Stimulated activated CD8-positive, alpha-beta memory T cell treated with anti-CD3 and anti-CD28 coated beads, Interleukin-15, amount 100 ng/mL, for 1 hour (primary cell): ENCODE data around the gene ABCA1.
"Not testable (repeated sequence)": the region's sequence is repeated elsewhere in the genome, so short reads cannot be mapped to it uniquely, and the experiment has no call there.

Source experiments
- DNase-seq: peaks from one replicate; pipeline ENCODE4 v3.0.0-alpha.2; 2020; ENCODE audit warnings: low read depth

The ABCA1 gene

DNA sequence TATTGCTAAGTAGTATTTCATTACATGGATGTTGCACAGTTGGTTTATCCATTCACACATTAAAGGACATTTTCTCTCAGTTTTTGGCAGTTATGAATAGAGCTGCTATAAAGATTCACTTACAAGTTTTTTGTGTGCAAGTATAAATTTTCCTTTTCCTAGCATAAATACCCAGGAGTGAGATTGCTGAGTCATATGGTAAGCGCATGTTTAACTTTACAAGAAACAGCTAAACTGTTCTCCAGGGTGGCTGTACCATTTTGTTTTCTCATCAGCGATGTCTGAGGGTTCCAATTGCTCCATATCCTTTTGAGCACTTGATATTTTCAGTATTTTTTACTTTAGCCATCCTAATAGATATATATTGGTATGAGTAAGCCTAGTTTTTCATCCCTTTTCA is 16.4 kb upstream of the ABCA1 start:
- DNase-seq, result no peak

DNA sequence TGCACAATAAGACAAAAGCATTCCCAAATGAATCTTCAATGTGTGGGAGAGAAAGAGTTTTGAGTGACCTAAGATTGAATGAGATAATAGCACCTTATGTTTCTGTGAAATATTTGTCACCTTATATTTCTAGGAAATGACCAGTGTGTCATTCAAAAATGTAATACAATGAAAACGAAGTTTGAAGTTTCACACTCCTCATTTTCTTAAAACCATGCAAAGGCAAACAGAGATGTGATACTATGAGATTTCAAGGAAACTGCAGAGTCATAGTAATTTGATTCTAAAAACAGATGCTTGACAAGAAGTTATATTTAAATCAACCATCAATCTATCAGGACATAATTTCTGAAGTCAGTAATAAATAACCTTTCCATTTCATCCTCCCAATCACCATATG is 13.6 kb upstream of the ABCA1 start:
- DNase-seq, result no peak

DNA sequence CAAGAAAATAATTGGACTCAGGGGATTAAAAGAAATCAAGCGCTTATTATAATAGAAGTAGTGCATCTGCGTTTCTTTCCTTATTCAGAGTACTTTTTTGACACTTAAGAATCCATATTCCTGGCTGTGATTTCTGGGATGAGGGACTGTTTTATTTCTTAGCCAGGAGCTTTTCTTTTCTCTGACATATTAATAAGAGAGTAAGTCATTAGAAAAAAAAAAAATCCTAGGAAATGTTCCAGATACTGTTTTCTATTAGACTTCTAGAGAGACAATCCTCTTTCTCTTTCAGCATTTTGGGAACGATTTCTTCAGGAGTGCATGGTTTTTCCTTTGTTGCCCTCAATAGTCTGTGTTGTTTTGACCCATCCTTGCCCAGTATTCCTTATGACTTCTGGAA is 8.3 kb upstream of the ABCA1 start:
- no peak for DNase-seq

DNA sequence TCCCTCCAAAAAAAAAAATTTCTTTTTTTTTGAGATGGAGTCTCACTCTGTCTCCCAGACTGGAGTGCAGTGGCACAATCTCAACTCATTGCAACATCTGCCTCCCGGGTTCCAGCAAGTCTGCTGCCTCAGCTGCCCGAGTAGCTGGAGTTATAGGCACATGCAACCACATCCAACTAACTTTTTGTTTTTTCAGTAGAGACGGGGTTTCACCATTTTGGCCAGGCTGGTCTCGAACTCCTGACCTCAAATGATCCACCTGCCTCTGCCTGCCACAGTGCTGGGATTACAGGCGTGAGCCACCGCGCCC is 7.5 kb upstream of the ABCA1 start:
- not testable (repeated sequence) for DNase-seq

DNA sequence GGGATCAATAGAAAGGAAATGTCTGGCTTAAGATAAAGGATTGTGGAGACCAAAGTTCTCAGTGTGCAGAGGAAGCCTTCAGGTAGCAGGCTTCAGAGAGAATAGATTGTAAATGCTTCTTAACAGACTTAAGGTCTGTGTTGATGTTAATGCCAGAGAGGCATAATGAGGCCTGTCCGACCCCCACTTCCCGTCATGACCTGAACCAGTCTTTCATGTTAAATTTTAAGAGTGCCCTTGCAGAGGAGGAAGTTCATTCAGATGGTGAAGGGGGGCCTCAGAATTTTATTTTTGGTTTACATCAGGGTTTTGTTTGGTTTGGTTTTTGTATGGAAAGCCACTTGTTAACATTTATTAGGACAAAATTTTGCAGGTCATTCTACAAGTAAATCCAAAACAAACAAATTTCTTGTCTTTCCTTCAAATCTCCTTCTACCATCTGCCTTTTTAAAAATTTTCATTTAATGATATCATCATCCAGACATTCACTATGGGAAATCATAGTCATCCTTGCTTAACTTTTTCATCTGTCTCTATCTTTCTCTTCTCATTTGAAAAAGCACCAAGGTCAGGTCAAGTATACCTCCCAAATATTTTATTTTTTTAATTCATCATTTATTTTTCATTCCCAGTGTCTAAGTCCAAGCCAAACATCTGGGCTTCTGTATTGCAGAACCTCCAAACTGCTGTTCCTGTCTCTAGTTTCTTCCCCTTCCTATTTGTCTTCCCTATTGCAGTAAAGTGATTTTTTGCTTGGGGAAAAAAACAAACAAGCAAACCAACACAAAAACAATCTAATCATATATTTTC is 6.9 kb upstream of the ABCA1 start:
- no peak for DNase-seq

DNA sequence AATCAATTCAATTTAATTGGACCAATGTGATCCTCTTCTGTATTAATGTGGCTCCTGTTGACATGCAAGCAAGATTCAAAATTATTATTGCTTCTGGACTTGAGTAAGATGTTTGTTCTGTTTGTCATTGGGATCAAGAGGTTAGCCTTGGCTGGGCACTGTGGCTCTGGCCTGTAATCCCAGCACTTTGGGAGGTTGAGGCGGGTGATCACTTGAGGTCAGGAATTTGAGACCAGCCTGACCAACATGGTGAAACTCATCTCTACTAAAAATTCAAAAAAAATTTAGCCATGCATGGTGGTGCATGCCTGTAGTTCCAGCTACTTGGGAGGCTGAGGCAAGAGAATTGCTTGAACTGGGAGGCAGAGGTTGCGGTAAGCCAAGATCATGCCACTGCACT is 5.1 kb upstream of the ABCA1 start:
- DNase-seq, result not testable (repeated sequence)

DNA sequence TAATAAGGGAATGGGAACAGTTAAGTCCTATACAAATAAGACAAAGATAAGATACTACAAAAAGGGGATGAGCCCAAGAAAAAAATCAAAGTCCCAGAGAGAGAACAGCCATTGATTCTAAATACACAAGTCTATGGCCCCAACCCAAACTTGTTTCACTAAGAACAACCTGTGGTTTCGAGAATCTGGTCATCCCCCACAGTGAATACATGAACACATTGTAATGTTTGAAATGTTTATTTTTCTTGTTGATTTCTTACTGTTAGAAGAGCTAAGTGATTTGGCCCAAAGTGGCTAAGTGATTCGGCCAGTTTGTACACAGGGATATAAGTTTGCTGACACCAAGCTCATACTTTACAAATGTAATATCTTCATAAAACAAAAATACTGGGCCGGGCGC is 3.3 kb upstream of the ABCA1 start:
- no peak for DNase-seq

DNA sequence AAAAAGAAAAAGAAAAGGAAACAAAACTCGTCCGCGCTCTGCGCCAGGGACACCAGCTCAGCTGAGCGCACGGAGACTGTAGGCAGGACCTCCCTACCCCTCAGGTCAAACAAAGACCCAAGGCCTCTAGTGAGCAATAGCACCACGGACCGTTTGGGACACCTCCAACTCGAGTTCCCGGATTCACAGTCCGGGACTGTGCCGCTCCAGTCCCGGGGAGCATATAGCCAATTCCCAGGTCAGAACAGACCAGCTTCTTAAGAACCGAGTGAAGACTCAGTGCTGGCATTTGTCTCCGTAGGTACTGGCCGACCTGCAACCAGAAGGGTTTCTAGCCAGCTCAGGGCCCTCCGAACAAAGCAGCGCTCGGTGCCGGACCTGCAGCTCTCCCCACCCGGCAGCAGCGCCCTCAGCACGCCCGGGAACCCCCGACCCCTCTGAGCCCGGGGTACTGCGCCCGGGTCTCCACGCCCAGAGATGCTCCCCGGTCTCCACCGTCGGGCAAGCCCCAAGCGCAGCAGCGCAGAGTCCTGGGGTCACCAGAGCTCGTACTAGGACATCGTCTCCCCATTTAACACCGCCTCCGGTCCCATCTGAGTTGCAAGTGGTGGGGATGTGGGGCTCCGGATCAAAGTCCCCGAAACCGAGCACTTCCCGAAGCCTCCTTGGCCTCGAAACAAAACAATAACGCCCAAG is 591 bp downstream of the ABCA1 start:
- DNase-seq, result no peak

DNA sequence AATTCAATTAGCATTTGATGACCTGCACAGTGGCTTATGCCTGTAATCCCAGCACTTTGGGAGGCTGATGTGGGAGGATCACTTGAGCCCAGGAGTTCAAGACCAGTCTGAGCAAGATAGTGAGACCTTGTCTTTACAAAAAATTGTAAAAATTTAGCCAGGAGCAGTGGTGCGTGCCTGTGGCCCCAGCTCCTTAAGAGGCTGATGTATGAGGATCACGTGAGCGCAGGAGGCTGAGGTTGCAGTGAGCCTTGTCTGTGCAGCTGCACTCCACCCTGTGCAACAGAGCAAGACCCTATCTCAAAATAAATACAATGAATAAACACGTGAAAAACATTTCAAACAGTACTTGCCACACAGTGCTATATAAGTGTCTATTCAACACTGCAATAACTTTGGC is 4.2 kb downstream of the ABCA1 start:
- no peak for DNase-seq

DNA sequence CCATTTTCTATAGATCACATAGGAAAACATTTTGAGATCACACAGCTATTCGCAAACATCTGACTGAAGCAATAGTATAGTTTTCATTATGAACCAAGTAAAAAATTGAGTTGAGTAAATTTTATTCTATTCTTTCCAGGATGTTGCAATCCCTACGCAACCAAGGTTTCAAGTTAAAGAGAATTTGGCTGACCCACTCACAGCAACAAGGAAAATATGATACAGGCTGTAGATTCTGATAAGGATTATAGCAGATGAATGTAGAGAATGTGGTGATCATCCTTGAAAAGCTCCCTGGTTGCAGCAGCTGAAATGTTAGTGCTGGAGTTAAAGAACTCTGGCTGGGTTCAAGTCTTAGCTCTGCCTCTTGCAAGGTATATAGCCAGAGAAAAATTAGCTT is 4.7 kb downstream of the ABCA1 start:
- no peak for DNase-seq

DNA sequence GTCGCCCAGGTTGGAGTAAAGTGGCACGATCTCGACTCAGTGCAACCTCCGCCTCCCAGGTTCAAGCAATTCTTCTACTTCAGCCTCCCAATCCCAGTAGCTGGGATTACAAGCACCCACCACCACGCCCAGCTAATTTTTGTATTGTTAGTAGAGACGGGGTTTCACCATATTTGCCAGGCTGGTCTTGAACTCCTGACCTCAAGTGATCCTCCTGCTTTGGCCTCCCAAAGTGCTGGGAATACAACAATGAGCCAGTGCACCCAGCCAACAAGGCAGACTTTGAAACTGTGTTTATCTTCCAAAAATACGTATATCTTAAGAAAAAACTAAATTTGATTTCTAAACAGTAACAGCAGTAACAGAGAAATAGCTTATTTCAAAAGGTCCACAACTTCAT is 5.2 kb downstream of the ABCA1 start:
- not testable (repeated sequence) for DNase-seq

DNA sequence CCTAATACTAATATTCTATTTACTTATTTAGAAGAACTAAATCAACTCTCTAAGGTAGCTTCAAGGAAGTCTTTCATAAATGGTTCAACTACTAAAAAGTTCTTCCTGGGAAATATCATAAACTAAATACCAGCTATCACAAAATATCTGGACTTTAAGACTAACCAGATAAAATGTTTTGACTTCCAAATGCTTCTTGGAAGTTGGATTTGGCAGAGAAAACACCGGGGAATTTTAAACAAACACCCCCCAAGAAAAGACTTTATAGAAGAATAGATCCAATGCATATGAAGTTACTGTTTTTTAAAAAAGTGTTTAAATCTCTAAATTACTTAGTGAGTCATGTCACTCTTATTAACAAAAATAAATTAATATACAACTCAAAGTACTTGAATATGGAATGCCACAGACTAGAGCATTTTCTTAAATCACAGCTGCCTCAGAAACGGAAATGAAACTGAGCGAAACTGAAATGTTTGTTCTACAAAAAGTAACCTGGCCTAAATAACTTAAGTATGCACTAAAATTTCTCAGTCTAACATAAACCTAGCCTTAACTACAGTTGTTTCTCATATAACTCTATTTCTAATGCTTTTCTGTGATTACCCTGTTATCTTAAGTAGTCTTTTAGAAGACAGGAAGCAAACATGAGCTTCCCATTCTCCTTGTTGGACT is 6.8 kb downstream of the ABCA1 start:
- DNase-seq, result no peak

DNA sequence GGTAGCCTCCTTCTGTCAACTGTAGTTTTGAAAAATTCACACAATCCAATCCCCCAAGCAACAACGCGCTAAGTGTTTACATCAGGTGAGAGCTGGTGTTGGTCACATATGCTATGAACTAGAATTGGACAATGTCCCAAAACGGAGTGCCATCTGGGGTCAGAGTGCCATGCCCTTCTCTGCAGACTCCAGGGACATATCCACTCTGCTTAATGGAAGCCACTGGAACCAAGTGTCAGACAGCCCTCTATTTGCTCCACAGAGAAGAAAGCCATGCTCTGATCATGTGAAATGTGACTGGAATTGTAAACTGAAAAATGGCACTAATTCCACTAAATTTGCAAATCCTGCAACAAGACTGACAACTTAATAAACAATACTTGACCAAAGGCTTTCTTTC is 12.2 kb downstream of the ABCA1 start:
- DNase-seq, result no peak

DNA sequence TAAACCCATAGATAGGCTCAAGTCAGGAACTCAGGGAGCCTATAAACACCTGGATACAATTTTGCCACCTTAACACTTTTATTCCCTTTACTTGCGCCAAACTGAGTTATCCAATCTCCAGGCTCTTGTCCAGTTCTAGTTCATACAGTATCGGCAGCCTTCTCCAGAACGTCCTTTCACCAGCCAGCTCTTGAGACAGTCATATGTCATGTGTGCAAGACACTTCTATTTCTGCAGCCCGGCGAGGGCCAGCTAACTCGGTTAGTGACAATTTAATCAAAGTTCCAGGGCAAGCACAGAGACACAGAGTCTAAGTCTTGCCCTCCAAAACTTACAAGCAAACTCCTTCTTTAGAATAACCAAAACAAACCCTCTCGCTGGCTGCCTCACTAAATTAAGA is 12.9 kb downstream of the ABCA1 start:
- no peak for DNase-seq

DNA sequence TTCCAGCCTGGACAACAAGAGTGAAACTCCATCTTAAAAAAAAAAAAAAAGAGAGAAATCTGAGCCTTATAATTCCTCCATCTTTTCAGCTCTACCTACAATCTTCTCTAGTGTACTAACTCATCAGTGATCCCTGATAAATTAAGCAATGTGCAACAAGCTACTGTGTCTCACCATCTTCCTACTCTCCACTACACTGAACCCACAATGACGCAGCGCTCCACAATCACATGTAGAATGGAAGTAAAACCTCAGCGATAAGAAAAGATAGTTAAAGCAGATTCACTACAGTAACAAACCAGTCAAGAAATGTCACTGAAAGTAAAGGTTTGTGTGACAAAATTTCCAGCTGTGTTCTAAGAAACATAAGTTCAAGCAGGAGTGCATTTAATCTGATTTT is 13.5 kb downstream of the ABCA1 start:
- no peak for DNase-seq

DNA sequence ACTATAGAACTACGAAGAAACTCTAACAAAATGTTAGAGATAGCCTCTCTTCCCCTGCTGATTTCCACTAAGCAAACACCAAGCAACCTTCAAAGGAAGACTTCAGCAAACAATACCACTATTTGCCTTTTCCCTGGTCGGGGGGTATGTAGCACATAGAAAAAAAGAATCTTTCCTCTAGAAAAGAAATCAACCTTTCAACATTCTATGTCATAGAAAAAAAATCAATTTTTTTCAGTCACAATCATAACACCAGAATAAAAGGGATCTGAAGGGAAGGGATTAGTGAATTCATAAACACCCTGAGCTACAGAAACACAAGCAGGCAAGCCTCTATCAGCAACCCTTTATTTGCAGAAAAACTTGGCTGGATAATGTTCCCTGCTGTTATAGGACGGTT is 15.3 kb downstream of the ABCA1 start:
- DNase-seq, result no peak

DNA sequence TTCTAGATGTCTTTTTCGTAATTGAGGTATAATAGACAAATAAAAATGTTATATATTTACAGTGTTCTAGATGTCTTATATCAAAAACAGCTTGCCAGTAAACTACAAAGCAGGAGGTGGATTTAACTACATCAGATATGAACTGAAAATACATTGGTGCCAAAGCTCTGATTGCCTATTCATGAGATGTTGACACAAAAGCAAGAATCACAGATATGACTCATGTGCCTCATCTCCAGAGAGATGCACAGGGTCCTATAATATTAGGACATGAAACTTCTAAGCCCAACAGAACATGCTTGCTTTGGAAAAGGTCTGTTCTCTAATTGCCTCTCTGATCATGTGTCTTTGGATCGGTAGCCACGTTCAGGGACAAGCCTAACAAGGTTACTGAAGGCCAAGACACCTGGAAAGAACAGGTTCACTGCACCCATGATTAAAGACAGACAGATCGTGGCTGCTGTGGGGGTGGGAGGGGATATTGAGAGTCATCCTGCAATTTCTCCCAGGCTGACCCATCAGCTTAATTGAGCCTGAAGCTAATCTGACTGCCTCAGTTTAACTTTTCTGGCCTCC is 16.8 kb downstream of the ABCA1 start:
- DNase-seq, result no peak

DNA sequence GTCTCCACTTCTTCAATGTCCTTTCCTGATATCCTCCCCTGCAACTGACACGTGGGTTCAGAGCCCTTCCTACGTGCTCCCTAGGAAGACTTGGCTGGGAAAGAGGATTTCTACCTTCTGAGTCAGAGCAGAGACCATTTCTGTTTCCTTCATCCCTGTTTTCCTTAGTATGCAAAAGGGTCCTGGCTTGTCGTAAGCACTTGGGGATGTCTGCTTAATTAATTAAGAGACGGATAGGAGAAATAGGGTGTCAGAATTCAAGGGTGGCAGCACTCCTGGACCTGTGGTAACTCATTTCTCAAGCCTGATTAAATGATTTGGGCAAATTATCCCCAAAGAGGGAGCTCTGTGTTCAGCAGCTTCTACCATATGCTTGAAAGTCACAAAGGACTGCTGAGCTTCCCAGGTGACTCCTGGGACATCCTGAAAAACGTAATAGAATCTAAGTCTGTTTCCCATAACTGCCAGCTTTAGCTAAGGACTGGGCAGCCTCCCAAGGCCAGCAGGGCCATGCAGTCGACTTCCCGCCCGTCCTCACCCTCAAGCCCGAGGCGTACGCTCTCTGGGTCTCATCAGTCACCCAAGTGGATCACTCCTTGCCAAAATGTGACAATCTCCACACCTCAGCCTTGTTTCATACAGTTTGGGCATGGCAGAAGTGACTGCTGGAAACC is 20.5 kb downstream of the ABCA1 start:
- DNase-seq, result no peak

DNA sequence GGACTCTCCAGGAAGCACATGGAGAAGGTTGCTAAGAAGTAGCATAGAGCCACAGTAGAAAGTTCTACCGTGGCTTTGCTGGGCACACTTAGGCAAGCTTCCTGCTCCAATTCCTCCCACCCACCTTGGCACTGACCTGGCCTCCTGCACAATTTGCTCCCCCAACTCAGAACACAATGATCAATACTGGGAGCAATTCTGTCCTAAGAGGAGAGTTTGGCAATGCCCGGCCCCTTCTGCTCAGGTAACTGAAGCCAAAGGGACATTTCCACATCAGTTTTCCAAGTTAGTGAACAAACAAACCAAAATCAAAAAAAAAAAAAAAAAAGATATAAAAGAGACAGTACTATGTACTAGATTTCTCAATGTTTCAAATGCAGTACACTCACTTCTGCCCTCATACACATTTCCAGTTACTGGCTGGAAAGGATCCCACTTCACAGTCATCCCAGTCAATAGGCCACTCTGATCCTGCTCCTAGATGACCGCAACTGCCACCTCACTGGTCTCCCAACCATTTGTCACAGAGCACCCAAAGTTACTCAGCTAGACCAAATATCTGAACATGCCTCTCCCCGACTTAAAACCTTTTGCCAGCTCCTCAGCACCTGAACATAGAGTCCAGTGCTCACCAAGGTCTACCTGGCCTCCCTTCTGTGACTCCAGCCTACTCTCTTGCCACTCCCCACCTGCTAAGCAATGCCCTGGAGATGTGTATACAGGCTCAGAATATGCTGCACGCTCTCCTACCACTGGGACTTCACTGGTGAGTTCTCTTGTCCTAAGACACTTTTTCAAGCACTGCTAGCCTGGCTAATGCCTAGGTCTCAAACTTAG is 21.3 kb downstream of the ABCA1 start:
- no peak for DNase-seq

DNA sequence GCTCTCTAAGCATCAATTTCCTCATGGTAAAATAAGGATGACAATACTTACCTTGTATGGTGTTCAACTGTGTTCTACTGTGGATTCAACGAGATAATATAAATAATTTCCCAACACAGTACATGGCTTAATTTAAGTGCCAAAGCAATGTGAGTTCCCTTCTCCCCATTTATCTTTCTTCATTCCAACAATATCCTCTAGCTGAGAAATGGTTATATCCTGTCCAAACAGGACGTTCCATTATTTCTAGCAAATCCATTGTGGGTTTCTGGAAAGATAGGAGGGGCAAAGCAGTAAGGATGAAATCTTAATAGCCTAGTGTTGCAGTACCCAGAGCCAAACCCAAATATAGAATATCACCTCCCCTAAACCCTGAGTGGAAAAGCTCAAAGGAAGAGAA is 22.0 kb downstream of the ABCA1 start:
- DNase-seq, result no peak

DNA sequence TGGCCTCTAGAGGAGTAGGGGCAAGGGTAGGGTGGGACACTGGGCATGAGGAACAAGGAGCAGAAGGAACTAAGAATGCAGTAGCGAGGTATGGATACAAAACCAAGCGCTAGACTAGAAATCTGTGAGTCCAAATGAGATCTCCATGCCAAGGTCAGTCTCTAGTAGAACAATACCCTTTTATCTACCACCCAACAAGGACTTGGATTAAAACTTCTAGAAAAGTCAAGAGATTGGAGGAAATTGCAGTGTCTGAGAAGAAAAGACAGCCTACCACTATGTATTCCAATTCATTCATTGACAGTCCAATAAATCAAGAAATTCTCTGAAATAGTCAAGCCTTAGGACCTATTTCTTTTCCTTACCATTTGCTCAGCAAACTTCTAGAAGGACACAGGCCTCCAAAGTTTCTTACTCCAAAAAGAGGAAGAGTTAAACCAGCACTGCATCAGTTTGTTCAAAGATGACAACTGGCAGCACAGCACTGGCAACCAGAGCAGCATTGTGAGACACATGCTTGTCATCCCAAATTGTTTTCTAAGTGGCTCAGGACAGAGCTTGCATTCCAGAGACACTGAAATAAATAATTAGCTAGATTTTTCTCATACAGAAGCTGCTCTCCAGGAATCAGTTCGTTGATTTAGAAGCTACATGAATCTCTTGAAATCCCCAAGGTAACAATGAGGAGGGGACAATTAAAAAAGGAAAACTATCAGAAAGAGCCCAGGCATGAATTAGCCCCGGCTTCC is 22.6 kb downstream of the ABCA1 start:
- DNase-seq, result no peak
